Jurkat, Clone E6-1 (cell line): Measurements from ENCODE around the gene TNFSF13B.
A peak's percentile ranks its signal among the peaks of the same experiment; 100 is the strongest.

ENCODE experiments used
- DNase-seq: peaks from one replicate; pipeline ENCODE4 v3.0.0-alpha.2; 2011; ENCODE audit warnings: low read depth, low spot score
- H3K4me3 ChIP-seq: 2 replicates; pipeline ENCODE4 v1.5.1; 2011; ENCODE audit warnings: mild to moderate bottlenecking, low read length, control low read depth, moderate library complexity

Gene TNFSF13B

DNA sequence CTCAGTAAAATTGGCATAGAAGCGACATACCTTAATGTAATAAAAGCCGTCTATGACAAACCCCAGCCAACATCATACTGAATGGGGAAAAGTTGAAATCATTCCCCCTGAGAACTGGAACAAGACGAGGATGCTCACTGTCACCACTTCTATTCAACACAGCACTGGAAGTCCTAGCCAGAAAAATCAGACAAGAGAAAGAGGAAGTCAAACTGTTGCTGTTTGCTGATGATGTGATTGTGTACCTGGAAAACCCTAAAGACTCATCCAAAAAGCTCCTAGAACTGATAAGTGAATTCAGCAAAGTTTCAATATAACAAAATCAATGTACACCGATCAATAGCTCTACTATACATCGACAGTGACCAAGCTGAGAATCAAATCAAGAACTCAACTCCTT, 63.3 kb downstream of the TNFSF13B start:
- no peak for DNase-seq
- H3K4me3 ChIP-seq, result no peak overlapping the region

DNA sequence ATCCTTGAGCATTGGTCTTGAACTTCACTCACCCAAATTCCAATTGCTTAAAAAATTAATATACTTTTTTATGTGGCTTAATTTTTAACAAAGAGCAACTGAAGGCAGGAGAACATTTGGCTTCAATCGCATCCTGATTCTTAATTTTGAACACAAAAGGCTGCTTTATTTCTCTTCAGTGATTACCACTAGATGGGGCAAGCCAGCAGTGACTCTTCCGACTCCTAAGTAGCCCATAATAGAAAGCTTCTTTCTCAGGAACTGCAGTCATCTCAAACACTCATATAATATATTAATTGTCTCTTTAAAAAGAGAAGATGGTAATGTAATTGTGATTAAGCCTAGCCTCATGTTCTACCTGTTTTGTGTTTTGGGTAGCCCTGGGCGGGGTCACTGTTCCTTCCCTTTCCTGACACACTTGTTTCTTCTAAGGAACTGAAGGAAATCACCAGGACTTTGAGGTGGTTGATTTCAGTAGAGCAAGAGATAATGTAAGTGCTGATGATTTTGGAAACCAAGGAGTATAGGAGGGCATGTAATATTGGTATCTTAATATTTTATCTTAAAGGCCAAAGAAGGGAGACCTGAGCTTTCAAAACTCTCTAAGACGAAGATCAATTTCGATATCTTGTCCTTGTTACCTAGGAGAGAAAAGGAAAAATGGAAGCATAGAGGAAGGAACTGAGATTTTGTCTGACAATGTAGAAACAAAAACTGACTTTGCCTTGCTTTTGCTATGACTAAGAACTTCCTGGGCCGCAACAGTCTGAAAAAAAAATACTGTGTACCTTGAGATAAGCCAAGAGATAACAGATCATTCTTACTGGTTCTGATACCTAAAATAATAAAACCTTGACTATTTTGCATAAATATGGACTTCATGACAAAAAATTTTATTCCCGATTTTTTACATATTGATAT, 73.1 kb downstream of the TNFSF13B start:
- H3K4me3 ChIP-seq, result no peak overlapping the region
- peak; percentile 14 for DNase-seq

DNA sequence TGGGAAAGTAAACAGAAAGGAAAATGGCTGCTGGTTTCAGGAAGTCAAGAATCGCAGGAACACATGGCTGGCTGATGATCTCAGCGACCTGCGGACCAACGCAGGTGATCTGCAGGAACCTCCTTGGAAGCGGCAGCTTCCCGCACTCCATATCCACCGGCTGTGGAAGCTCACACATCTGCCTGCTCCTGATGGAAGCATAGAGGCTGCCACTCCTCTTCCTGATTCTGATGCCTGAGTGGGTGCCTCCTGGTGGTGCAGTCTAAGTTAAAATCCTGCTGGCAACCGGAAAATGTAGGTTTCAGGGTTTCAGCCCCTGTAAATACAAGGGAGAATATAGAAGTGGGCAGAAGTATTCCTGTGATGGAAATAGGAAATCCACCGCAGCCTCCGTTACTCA, 75.5 kb downstream of the TNFSF13B start:
- H3K4me3 ChIP-seq, result no peak overlapping the region
- no peak for DNase-seq

DNA sequence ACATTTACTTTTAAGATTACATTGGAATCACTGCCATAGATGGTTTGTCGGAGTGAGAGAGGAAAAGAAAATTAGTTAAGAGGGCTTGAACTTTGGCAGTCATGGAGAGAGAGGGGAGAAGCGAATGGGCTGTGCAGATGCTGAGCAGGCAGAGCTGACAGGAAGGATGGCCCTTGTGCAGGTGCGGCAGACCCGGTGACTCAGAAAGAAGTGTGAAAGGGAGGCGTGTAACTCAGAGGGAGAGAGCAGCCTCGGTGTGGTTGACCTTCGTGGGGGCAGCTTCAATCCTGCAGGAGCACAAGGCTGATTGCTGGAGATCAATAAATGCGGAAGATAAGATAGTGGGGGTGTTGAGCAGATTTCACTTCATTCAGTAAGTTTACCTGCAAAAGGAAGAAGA, 76.9 kb downstream of the TNFSF13B start:
- no peak for DNase-seq

DNA sequence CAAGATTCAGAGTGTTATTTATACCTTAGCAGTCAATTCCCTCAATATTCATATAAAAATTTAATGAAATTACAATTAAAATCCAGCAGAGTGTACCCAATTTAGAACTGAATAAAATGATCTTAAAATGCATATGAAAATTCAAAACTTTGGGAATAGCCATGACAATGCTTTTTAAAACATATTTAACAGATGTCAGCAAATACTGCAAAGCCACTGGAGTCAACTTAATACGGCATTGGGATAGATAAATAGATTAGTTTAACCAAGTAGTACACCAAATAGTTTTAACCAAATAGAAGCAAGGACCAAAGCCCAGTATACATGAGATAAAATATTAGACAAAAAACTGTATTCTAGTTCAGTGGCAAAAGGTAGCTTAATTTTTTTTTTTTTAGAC, 79.8 kb downstream of the TNFSF13B start:
- H3K4me3 ChIP-seq, result no peak overlapping the region
- DNase-seq, result no peak

More for the DNA sequence above, 76.9 kb downstream of the TNFSF13B start:
- no peak overlapping the region for H3K4me3 ChIP-seq

DNA sequence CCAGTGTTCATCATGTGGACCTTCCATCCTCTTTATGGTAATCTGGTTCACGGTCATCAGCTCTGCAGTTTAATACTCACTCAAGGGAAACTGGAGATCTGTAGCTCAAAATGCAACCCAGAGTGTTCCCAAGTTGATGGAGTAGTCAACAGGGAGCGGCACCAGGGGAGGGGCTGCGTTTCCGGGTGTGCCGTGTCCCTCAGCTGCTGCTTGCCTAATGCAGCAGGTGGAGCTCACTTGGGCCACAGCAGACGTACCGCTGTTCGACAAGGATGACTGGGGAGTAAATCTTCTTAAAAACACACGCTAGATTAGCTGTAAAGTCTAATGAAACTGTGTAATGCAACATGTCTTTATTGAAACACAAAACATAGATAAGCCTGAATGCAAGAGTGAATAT, 81.1 kb downstream of the TNFSF13B start:
- H3K4me3 ChIP-seq, result no peak overlapping the region
- no peak for DNase-seq

DNA sequence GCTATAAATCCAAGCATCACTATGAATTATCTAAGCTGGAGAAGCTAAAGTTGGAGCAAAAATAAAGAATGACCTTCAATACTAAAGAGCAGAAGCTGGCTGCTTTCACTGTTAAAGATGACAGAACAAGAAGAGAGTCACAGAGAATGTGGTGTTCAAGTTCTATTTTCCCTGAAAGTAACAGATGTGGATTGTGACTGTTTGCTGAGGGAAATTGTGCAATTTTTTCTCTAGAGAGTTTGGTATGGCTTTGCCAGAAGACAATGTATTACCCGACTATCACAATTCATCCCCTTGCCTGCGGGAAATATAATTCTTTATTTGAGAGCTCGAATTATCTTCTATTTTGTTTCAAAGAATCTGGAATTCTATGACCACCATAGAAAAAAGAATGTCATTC, 83.1 kb downstream of the TNFSF13B start:
- no peak for DNase-seq
- no peak overlapping the region for H3K4me3 ChIP-seq

DNA sequence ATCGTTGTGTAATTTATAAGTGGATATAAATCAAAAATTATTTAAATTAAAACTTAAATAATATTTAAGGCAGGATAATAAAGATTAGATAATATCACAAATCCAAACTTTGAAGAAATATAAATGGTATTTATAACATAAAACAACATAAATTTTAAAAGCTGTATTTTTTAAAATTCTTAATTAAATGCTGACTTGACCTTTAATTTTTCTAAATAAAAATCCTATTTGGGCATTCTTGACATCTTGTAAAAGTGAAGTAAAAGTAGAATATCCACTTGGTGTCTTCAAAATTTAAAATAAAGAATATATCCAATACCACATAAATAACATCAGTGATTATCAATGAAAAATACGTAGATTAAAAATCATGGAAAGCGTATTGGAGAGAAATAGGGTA, 87.7 kb downstream of the TNFSF13B start:
- H3K4me3 ChIP-seq, result no peak overlapping the region
- no peak for DNase-seq
